KBM-7 (cell line): ENCODE data around the gene TRIM50.
"Not testable (repeated sequence)": the region's sequence is repeated elsewhere in the genome, so short reads cannot be mapped to it uniquely, and the experiment has no call there.

Experiments
- DNase-seq: peaks from one replicate; pipeline ENCODE4 v3.0.0-alpha.2; 2015
- in situ Hi-C: fragments of 300-500 bp; cut with MboI; formaldehyde crosslinking; loops from 2 replicates; pipeline ENCODE4 v1.14.3; 2020; ENCODE audit warnings: low sequenced_read_pairs, low pct_unique_long_range_greater_than_20kb, mixed read lengths

TRIM50 gene

DNA sequence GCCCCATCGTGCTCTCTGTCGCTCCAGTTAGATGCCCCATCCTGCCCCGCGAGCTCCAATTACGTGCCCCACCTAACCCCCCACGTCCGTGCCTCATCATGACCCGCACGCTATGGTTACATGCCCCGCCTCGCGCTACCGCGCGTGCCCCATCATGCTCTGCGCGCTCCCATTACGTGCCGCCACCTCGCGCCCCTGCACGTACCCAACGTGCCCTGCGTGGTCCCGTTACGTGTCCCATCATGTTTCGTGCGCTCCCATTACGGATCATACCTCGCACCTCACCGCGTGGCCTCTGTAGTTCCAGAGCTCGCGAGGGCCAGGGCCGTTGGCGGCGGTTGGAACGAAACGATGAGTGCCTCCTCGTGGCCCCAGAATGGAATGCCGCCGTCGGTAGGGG lies at the start of gene TRIM50, which contains the start of gene FKBP6:
TRIM50 (minus strand) TSS at position 161 of the 400 bp plus-strand sequence. CDS start 3,295 bp downstream, outside the sequence.
FKBP6 (plus strand) TSS at position 240 of the 400 bp plus-strand sequence. CDS start 268 bp downstream, outside the sequence.
- DNase-seq, in situ Hi-C loops: not testable (repeated sequence)

DNA sequence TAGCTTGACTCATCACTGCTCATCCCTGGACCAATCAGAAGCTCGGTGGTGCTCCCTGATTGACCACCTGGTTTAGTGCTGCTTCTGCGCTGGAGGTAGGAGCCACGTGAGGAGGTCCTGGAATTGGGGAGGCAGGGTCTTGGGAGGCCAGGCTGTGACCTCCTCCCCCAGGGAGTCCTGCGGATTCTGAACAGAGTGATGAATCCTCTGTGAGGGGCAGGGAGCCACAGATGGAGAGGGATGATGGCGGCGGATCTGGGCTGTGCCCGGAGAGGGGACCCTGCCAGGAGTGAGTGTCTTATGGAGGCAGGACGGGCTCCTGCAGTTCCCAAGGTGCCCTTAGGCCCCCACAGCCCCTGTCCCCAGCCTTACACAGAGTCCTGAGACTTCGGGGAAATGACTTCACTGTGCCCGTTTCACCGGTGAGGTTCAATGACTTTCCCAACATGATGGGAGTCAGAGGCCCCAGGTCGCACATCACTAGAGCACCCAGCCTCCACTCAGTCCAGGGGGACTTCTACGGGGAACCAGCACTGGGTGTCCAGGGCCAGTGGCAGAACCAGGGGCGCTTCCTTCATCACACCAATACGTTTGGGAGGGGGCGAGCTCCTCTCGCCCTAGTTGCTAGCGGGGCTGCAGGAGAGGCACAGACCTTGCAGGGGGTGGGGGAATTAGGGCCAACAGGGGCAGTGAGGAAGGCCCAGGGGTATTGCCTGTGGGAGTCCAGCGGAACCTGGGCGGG lies 49.0 kb upstream of the TRIM50 start:
- in situ Hi-C loops: no loop called here

DNA sequence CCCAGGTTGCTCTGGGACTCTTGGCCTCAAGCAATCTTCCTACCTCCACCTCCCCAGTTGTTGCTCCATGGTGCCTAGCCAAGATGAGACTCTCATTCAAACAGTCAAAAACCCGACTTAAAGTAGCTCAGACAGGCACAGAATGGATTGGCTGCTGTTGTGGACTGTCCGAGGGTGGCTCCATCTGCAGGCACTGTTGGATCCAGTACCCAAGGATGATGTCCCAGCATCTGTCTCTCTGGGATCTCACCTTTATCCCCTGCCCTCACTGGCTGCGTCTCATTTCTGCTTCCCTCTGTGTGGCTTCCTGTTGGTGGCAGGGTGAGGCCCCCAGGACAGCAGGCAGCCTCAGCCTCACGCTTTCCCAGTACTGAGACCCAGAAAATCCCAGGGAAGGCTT lies 48.4 kb upstream of the TRIM50 start:
- DNase-seq, in situ Hi-C loops: not testable (repeated sequence)

More for the DNA sequence above, 49.0 kb upstream of the TRIM50 start:
- DNase-seq: no peak

DNA sequence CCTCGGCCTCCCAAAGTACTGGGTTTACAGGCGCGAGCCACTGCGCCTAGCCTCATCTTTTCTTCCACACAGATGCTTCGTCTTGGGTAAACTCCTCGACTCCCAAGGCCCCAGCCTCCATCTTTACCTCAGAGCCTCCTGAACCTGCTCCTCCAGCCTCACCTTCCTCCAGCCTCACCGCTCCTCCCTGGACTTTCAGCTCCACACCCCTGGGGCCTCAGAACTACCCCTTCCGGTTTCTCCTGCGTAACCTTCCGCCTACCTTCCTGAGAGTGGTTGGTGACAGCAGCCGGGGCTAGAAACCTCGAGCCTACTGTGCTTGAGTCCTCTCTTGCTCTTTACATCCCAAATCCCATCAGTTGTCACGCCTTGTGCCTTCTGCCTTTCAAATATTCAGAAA lies 45.9 kb upstream of the TRIM50 start:
- in situ Hi-C loops: no loop called here
- no peak for DNase-seq

DNA sequence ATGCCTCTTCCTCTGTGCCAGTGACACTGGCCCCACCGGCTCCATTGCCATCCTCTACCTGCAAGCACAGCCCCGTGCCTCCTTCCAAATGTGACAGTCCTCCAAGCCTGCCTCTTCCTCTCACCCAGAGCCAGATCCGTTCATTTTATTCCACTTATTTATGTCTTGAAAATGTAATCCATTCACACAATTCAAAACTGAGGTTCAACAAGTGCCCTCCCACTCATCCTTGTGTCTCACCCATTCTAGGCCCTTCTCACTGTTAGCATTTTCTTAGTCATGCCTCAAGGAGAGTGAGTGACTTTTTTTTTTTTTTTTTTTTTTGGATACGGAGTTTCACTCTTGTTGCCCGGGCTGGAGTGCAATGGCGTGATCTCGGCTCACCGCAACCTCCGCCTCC lies 41.7 kb upstream of the TRIM50 start:
- no peak for DNase-seq
- in situ Hi-C loops: no loop called here

DNA sequence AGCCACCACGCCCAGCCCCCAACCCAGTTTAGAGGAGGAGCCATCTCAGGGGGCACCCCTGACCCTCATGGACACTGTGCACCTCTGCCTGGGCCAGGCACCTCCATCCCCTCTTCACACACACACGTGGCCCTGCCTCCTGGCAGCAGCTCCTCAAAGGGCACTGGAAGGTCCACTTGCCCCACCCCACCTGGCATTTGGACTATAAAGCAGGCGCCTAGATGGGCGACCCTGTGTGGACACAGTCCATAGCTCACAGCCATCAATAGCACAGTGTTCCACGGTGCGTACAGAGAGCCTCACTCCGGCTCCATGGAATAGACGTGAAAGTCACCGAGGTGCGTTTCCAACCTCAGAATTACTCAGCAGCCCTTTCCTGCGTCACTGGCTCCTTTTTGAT lies 41.1 kb upstream of the TRIM50 start:
- in situ Hi-C loops: no loop called here

DNA sequence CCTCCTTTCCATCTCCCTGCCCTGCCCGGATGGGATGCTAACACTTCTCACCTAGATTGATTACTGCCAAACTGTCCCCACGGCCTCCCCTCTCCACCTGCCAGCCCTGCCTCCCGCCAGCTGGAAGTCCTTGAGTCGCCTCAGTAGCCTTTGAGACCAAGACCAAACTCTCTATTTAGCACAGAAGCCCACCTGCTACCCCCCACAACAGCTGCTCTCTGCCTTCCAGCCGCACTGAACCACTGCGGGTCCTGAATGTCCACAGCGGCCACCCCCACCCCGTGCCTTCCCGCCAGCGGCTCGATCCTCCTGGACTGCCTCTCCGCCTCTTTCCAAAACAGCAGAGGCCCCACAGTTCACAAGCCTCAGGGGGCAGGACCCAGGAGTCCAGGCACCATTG lies 39.1 kb upstream of the TRIM50 start:
- no peak for DNase-seq
- in situ Hi-C loops: no loop called here

More for the DNA sequence above, 41.1 kb upstream of the TRIM50 start:
- no peak for DNase-seq

DNA sequence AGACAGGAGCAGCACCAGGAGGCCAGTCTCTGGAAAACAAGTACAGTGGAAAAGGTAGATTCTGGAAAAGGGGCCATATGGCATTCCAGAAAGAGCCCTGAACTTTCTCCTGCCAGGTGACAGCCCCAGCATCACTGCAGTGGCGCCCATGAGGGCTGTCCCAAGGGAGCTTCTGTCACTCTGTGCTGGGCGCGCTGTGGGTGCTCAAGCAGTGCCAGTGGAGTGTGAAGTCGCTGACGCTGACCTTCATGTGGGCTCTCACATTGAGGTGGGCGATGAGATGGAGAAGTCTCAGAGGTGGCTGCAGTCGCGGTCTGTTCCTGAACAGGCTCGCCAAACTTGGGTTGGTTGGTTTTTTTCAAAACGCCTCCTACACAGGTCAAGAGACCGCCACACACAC lies 38.2 kb upstream of the TRIM50 start:
- DNase-seq: no peak
- in situ Hi-C loops: no loop called here

DNA sequence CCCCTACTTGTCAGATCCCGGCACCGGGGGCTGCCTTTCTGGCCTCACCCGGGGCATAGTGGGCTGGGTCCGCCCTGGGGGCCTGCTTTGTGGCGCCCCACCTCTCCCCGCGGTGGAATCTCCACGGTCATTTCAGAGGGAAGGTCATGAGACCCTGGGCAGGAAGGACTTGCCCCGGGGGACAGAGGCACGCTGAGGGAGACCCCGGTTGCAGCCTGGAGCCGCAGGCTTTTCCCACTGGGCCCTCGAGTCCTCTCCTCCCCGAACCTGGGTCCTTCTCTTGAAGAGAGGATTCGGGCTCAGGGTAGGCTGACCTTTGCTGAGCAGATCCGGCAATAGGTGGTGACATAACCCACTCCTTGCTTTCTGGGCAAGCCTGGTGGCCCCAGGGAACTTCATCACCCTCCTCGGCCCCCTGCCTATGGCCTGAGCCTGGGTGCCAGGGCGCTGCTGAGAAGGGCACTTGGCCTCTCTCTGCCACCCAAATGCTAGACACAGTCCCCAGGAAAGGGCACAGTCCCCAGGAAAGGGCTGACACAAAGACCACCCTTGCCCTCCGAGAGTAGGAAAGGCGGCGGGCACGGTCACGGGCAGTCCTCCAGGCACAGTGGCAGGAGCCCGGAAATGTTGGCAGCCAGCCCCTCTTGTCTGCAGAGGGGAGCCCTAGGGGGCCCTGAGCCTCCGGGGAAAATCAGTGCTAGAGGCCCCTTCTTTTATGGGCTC lies 36.3 kb upstream of the TRIM50 start:
- DNase-seq: no peak
- in situ Hi-C loops: no loop called here

DNA sequence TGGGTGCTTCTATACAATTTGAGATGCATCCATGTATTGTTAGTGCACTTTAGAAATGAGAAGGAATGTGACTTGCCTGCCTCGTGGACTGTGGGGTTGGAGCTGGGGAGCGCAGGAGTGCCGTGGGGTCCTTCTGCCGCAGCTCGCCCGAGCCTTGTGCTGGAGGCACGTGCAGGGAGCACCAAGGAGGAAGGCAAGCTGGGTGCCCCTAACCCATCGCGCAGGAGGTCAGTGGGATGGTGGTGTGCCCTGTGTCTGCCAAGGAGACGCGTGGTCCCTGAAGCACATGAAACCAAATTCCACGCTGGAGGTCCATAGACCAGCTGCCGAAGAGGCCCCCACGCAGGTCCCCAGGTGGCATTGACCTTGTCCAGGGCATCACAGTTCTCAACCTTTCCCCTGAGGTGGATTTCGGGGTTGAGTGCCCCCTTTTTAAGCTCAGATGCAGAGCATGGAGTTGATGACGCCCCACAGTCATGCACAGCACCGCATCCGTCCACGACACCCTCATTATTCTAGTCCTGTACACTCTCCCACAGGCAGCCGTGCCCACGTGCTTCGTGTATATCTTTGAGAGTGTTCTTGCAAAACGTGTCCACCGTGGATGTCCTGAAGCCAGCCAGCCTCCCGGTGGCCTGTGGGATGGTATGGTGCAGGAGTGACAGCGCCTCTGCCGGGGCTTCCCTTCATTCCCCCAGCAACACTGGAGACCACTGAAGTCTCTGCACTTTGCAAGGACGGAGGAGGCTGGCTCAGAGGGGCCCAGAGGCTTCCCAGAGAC lies 35.5 kb upstream of the TRIM50 start:
- DNase-seq: no peak
- in situ Hi-C loops: no loop called here

DNA sequence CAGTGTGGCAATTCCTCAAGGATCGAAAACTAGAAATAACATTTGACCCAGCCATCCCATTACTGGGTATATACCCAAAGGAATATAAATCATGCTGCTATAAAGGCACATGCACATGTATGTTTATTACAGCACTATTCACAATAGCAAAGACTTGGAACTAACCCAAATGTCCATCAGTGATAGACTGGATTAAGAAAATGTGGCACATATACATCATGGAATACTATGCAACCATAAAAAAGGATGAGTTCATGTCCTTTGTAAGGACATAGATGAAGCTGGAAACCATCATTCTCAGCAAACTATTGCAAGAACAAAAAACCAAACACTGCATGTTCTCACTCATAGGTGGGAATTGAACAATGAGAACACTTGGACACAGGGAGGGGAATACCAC lies 32.7 kb upstream of the TRIM50 start:
- in situ Hi-C loops, DNase-seq: not testable (repeated sequence)

DNA sequence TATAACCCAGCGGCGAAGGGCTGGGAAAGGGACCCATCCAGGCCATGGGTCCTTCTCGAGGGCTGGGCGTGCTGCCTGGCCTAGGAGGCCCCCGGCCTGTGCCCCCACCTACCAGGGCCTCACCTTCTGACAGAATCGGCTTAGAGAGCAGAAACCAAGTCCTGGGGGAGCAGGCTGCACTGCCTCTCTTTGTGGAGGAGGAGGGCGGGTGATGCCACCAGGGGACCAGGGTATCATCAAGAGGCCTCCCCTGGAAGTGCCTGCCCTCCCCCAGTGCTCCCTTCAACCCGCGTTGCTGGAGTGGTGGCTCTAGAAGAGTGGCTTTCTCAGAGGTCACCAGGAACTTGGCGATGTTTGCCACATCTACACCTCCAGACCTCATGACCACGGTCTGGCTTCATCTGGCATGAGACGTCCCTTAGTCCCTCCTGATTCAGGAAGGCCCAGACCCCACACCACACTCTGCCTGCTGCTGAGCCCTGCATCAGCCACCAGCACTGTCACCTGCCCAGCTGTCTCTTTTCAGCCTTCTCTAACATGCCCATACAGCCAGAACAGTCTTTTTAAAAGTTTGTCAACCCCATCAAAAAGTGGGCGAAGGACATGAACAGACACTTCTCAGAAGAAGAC lies 32.0 kb upstream of the TRIM50 start:
- no peak for DNase-seq
- in situ Hi-C loops: no loop called here

DNA sequence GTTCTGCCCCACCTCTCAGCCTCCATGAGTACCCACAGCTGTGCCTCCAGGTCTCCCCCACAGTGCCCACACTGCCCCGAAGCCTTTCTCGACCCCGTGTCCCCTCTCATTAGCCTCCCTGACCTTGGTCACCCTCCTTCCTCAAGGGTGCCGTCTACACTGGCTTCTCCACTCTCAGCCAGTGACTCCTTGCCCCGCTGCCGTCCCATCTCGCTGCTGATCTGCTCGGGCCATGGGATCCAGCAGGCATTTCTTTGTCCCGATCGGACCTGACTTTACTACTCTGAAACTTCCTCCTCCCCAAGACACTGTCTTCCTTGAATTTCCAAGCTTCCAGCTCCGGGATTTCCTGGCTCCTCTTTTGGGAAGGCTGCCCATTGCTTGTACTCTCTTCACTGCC lies 31.4 kb upstream of the TRIM50 start:
- in situ Hi-C loops: no loop called here
- no peak for DNase-seq

DNA sequence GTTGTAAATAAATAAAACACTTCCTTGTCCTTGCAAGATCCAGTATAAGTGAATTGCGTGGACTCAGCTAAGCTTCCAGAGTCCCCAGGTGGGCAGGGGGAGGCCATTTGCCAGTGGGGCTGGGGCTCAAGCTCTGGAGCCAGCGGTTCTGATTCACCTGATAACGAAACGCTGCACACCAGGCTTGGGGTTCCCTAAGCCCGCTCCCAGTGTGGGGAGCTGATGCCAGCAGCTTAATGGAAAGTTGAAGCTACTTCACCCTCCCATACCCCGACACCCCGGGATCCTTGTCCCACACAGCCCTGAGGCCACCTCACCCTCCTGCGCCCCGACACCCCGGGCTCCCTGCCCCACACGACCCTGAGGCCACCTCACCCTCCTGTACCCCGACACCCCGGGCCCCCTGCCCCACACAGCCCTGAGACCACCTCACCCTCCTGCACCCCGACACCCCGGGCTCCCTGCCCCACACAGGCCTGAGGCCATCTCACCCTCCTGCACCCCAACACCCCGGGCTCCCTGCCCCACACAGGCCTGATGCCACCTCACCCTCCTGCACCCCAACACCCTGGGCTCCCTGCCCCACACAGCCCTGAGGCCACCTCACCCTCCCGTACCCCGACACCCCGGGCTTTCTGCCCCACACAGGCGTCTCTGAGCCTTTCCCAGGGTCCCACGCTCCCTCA lies 30.9 kb upstream of the TRIM50 start:
- DNase-seq: no peak
- in situ Hi-C loops: no loop called here

DNA sequence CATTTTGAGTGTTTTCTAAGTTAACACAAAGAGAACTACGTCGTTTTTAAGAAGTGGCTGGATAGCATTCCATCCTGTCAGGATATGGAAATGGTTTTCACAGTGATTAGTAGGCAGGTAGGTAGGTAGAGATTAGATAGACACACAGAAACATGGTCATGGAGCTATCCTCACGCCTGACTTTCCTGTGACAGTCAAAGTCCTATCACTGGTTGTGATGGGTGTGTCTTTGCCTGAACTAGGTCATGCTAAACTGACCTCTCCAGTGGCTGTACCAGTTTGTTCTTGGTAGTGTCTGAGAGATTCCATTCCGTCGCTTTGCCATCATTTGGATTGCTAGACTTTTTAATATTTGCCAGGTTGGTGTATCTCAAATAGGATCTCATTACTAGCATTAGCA lies 28.3 kb upstream of the TRIM50 start:
- DNase-seq: no peak
- in situ Hi-C loops: no loop called here

DNA sequence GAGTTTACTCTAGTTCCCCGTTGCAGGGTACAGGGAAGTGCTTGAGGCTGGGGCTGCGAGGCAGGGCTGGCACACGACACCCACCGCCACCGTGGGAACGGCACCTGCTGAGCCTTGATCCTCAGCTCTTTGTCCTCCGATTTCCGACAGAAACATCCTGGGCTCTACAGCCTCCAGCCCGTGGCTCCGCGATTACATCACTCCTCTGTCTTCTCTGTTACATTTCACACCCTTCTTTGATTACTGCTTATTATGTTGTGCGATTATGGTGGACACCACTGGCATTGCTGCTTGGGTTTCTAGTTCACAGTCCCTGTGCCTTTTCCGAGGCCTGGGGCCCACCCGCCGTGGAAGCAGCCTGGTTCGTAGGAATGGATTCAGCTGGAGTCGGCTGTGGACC lies 26.9 kb upstream of the TRIM50 start:
- DNase-seq: no peak
- in situ Hi-C loops: no loop called here

DNA sequence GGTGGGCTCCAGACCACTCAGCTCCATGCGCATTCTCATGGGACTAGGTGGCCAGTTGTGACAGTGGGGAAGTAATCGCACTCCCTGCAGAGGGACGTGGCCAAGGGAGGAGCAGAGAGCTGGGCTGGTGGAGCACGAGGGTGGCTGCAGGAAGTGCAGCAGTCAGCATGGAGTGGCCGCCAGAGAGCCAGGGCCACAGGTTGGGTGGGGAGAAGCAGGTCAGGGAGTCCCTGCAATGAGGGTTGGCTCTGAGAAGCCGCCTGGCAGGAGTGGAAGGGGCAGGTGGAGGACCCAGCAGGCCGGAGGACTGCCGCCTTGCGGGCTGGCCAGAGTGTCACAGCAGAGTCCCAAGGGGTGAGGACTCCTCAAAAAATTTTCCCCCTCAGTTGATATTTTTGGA lies 26.3 kb upstream of the TRIM50 start:
- in situ Hi-C loops: no loop called here
- DNase-seq: no peak

DNA sequence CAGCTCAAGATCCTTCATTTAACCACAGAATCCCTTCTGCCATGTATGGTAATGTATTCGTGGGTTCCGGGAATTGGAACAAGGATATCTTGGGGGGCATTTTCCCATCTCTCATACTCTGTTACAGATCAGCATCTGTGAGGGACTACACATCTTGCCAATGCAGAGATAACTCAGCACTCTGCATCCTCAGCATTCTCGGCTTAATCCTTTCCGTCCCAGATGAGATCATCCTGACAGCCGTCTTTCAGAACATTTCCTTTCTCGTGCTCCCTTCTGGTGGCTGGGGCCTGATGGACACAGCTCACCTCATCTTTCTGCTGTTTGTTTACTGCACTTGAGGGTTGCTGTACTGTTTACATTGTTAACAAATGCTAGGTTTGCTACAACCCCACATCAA lies 25.4 kb upstream of the TRIM50 start:
- in situ Hi-C loops: no loop called here
- DNase-seq: no peak

DNA sequence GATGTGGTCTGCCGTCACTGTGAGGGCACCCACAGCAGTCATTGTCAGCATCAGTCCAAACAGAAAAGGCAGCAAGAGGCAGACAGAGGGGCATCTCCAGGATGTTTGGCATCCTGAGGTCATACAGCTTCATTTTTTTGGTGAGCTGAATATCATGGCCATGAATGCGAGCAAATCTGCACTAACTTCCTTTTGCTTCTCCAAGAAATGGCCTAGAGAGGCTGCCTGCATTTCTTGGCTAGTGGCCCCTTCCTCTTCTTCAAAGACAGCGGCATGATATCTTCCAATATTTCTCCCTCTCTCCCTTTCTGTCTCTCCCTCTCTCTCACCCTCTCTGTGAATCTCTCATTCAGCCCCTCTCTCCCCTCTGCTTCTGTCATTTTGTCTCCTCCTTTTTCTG lies 24.9 kb upstream of the TRIM50 start:
- DNase-seq: no peak
- in situ Hi-C loops: no loop called here
